A673 (cell line): ENCODE data around the gene RECK. TPM values are rescaled to one million over a fixed set of nuclear protein-coding genes. Genes with fewer than 3 reads are reported as not detected.

Experiments
- BruUV-seq: library from RNA; stranded (reverse); fragments of 400-500 nt; replicated peaks from 2 replicates; lab custom pipeline; 2021; lab: Mats Ljungman, UMichigan
- CTCF ChIA-PET: fragments of 300-600 bp; sonication (Branson Sonifier 250); formaldehyde crosslinking; loops from one replicate; lab custom pipeline; 2022; ENCODE audit warnings: antibody characterized with exemption; lab: Charles Lee
- POLR2A ChIA-PET: fragments of 300-600 bp; sonication (Branson Sonifier 250); formaldehyde crosslinking; loops from one replicate; lab custom pipeline; 2022; ENCODE audit warnings: antibody characterized with exemption; ENCODE audit not compliant: low non-redundant PET; lab: Charles Lee
- DNase-seq: peaks from one replicate; pipeline ENCODE4 v3.0.0-alpha.2; 2015; ENCODE audit warnings: low spot score
- H3K27ac ChIP-seq: fragments of 200-600 bp; sonication (generic); 2 replicates; pipeline ENCODE4 v1.5.1; 2016; ENCODE audit warnings: mixed run types, low read depth, mild to moderate bottlenecking, mixed read lengths, antibody characterized with exemption, low read length; ENCODE audit not compliant: poor library complexity, severe bottlenecking
- H3K27me3 ChIP-seq: fragments of 200-600 bp; sonication (generic); replicated peaks from 2 replicates; pipeline ENCODE4 v1.6.1; 2017; ENCODE audit warnings: mixed run types, low read depth, mild to moderate bottlenecking, mixed read lengths, antibody characterized with exemption, low read length; ENCODE audit not compliant: insufficient read depth, poor library complexity
- H3K36me3 ChIP-seq: fragments of 200-600 bp; sonication (generic); 2 replicates; pipeline ENCODE4 v1.6.1; 2016; ENCODE audit warnings: mixed run types, mild to moderate bottlenecking, mixed read lengths, antibody characterized with exemption, low read length; ENCODE audit not compliant: insufficient read depth, poor library complexity, severe bottlenecking
- H3K4me1 ChIP-seq: fragments of 200-600 bp; sonication (generic); 2 replicates; pipeline ENCODE4 v1.6.1; 2017; ENCODE audit warnings: mixed run types, mild to moderate bottlenecking, mixed read lengths, antibody characterized with exemption, low read length; ENCODE audit not compliant: insufficient read depth, poor library complexity, severe bottlenecking
- H3K4me3 ChIP-seq: fragments of 200-600 bp; sonication (generic); 2 replicates; pipeline ENCODE4 v1.5.1; 2016; ENCODE audit warnings: low read depth, mixed run types, mild to moderate bottlenecking, mixed read lengths, low read length; ENCODE audit not compliant: poor library complexity, severe bottlenecking
- H3K9me3 ChIP-seq: fragments of 200-600 bp; sonication (generic); 2 replicates; pipeline ENCODE4 v1.6.1; 2016; ENCODE audit warnings: mixed run types, low read depth, mild to moderate bottlenecking, mixed read lengths, antibody characterized with exemption, low read length; ENCODE audit not compliant: poor library complexity, severe bottlenecking
- EZH2 ChIP-seq: fragments of 200-600 bp; sonication (generic); IDR thresholded peaks from 2 replicates; pipeline ENCODE4 v1.6.1; 2017; ENCODE audit warnings: borderline replicate concordance, low read depth, mild to moderate bottlenecking, mixed read lengths, antibody characterized with exemption, low read length; ENCODE audit not compliant: poor library complexity, severe bottlenecking
- intact Hi-C: fragments of 100-400 bp; cut with micrococcal nuclease; formaldehyde crosslinking; loops from one replicate; pipeline ENCODE4 v1.10.0; 2022; ENCODE audit not compliant: unreplicated experiment
- total RNA-seq: library from RNA; stranded (reverse); gene quantifications from 2 replicates; pipeline ENCODE4 v1.2.3, GENCODE V29; 2021
- TF ChIP-seq, protein P1 (sequence below): fragments of 300-800, 200-600 bp; sonication (generic); conservative IDR thresholded peaks from 2 replicates; pipeline ENCODE4 v1.5.1; 2017; ENCODE audit warnings: low read depth, mild to moderate bottlenecking, antibody characterized with exemption, low read length, moderate library complexity, mixed read lengths

RECK gene
- total RNA-seq, 1 experiment from 2014 or later, result 9.1 TPM

- intact Hi-C loops, result no loop called here
- no peaks in the 10 kb centered on the region for H3K9me3 ChIP-seq
- ChIA-PET POLR2A (no interaction called here), CTCF (no interaction called here)
- no peaks in the 10 kb centered on the region for H3K36me3 ChIP-seq
- no peaks in the 10 kb centered on the region for H3K4me1 ChIP-seq
- BruUV-seq, result no TSS peak
- H3K27ac ChIP-seq, result no peak overlapping the region
- H3K4me3 ChIP-seq, result no peak overlapping the region
- no peak for DNase-seq
- TF ChIP-seq, protein P1, sequence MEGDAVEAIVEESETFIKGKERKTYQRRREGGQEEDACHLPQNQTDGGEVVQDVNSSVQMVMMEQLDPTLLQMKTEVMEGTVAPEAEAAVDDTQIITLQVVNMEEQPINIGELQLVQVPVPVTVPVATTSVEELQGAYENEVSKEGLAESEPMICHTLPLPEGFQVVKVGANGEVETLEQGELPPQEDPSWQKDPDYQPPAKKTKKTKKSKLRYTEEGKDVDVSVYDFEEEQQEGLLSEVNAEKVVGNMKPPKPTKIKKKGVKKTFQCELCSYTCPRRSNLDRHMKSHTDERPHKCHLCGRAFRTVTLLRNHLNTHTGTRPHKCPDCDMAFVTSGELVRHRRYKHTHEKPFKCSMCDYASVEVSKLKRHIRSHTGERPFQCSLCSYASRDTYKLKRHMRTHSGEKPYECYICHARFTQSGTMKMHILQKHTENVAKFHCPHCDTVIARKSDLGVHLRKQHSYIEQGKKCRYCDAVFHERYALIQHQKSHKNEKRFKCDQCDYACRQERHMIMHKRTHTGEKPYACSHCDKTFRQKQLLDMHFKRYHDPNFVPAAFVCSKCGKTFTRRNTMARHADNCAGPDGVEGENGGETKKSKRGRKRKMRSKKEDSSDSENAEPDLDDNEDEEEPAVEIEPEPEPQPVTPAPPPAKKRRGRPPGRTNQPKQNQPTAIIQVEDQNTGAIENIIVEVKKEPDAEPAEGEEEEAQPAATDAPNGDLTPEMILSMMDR, result no peak
- no peaks in the 10 kb centered on the region for H3K27me3 ChIP-seq
These were observed 106.5 kb downstream of the RECK start for GRCh38 chr9:36143245-36143641.

GRCh38 chr9:36144309-36145232 lies 107.9 kb downstream of the RECK start:
- POLR2A ChIA-PET, result no interaction called here
- H3K4me1 ChIP-seq, result no peaks in the 10 kb centered on the region
- no TSS peak for BruUV-seq
- no peak overlapping the region for H3K4me3 ChIP-seq
- DNase-seq, result no peak
- intact Hi-C loops, result no loop called here
- TF ChIP-seq, protein P1, result no peak
- no peak for TF ChIP-seq EZH2
- no peaks in the 10 kb centered on the region for H3K36me3 ChIP-seq
- H3K9me3 ChIP-seq, result no peaks in the 10 kb centered on the region
- no peaks in the 10 kb centered on the region for H3K27me3 ChIP-seq
- CTCF ChIA-PET, result no interaction called here
- no peak overlapping the region for H3K27ac ChIP-seq

GRCh38 chr9:36145970-36146369 lies 109.3 kb downstream of the RECK start:
- POLR2A ChIA-PET, result no interaction called here
- Histone ChIP-seq H3K9me3 (no peaks in the 10 kb centered on the region), H3K36me3 (no peaks in the 10 kb centered on the region), H3K4me3 (no peak overlapping the region), H3K4me1 (no peaks in the 10 kb centered on the region), H3K27ac (no peak overlapping the region), H3K27me3 (no peaks in the 10 kb centered on the region)
- CTCF ChIA-PET, result no interaction called here
- BruUV-seq, result no TSS peak
- no peak for DNase-seq
- intact Hi-C loops, result no loop called here
- TF ChIP-seq, protein P1, result no peak
